Measurements from ENCODE around the gene PCDHGA7. TPM values are rescaled to one million over a fixed set of nuclear protein-coding genes. Genes with fewer than 3 reads are reported as not detected.
"Not testable (repeated sequence)": the region's sequence is repeated elsewhere in the genome, so short reads cannot be mapped to it uniquely, and the experiment has no call there.

PCDHGA7 gene
- total and polyA plus RNA-seq, 10 donors, result 0.18 to 5.4 (median 2.0) TPM

DNA sequence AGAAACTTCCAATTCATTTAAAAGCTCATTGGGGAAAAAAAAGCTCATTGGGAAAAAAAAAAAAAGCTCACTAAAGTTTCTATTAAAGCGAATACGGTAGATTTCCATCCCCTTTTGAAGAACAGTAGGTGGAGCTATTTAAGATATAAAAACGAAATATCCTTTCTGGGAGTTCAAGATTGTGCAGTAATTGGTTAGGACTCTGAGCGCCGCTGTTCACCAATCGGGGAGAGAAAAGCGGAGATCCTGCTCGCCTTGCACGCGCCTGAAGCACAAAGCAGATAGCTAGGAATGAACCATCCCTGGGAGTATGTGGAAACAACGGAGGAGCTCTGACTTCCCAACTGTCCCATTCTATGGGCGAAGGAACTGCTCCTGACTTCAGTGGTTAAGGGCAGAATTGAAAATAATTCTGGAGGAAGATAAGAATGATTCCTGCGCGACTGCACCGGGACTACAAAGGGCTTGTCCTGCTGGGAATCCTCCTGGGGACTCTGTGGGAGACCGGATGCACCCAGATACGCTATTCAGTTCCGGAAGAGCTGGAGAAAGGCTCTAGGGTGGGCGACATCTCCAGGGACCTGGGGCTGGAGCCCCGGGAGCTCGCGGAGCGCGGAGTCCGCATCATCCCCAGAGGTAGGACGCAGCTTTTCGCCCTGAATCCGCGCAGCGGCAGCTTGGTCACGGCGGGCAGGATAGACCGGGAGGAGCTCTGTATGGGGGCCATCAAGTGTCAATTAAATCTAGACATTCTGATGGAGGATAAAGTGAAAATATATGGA lies 48.0 kb downstream of the PCDHGA7 start, which contains the start of gene PCDHGA12:
Gene PCDHGA12, plus strand, starts transcription at position 176 of the 782 bp plus-strand sequence. Its CDS starts 253 bp downstream, at position 429.
- peaks cover 0 to 19% (median 0%) of the 10 kb centered on the region in 6 donors for H3K4me1 ChIP-seq
- no peak for DNase-seq
- intact Hi-C loops (cut with DNase I; ENCODE audit: low total_unique reads), result no loop called here
- peak within 1 kb of the TSS in 1 of 8 donors; percentile 23 for H3K27ac ChIP-seq
- peaks cover 0 to 87% (median 14%) of the 10 kb centered on the region in 7 donors for H3K27me3 ChIP-seq (replicated peaks in 1 of 7)
- H3K4me3 ChIP-seq, result peak within 1 kb of the TSS in 7 of 8 donors; percentile 6 to 58 (median 29)
- H3K36me3 ChIP-seq, result peaks cover 0 to 8% (median 0%) of the 10 kb centered on the region in 6 donors
- TF ChIP-seq POLR2AphosphoS5 (IDR thresholded peaks at IDR 0.05), result no peak
- TF ChIP-seq, protein P1, sequence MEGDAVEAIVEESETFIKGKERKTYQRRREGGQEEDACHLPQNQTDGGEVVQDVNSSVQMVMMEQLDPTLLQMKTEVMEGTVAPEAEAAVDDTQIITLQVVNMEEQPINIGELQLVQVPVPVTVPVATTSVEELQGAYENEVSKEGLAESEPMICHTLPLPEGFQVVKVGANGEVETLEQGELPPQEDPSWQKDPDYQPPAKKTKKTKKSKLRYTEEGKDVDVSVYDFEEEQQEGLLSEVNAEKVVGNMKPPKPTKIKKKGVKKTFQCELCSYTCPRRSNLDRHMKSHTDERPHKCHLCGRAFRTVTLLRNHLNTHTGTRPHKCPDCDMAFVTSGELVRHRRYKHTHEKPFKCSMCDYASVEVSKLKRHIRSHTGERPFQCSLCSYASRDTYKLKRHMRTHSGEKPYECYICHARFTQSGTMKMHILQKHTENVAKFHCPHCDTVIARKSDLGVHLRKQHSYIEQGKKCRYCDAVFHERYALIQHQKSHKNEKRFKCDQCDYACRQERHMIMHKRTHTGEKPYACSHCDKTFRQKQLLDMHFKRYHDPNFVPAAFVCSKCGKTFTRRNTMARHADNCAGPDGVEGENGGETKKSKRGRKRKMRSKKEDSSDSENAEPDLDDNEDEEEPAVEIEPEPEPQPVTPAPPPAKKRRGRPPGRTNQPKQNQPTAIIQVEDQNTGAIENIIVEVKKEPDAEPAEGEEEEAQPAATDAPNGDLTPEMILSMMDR (IDR thresholded peaks at IDR 0.05 in 8 of 11, conservative IDR thresholded peaks at IDR 0.05 in 3 of 11), result peak in 9 of 11 experiments; percentile 19 to 50 (median 37)
- no peak for TF ChIP-seq POLR2A (IDR thresholded peaks at IDR 0.05)
- 10 to 26% (median 12%) methylated on average over 33 of the region's 33 CpGs for WGBS, 5 donors
- H3K9me3 ChIP-seq, result peaks cover 0 to 100% (median 98%) of the 10 kb centered on the region in 8 donors

- H3K4me1 ChIP-seq, result peaks cover 0 to 19% (median 0%) of the 10 kb centered on the region in 6 donors
- no peak overlapping the region for H3K27ac ChIP-seq
- H3K4me3 ChIP-seq, result peak overlapping the region in 7 of 8 donors; percentile 6 to 58 (median 29)
- H3K27me3 ChIP-seq (replicated peaks in 1 of 7), result peaks cover 0 to 79% (median 14%) of the 10 kb centered on the region in 7 donors
- no peak for DNase-seq
- 9 to 22% (median 17%) methylated on average over 16 to 37 of the region's 37 CpGs for WGBS, 5 donors
- H3K36me3 ChIP-seq, result peaks cover 0 to 8% (median 0%) of the 10 kb centered on the region in 6 donors
- intact Hi-C loops (cut with DNase I; ENCODE audit: low total_unique reads), result no loop called here
- H3K9me3 ChIP-seq, result peaks cover 0 to 100% (median 98%) of the 10 kb centered on the region in 8 donors
- TF ChIP-seq, protein P1 (IDR thresholded peaks at IDR 0.05 in 8 of 11, conservative IDR thresholded peaks at IDR 0.05 in 3 of 11), result no peak
- TF ChIP-seq POLR2AphosphoS5 (IDR thresholded peaks at IDR 0.05) (peak in 1 of 3 donors; percentile 37), POLR2A (IDR thresholded peaks at IDR 0.05) (no peak)
Measured at GRCh38 chr5:141431286-141431685, 48.7 kb downstream of the PCDHGA7 start.

GRCh38 chr5:141432308-141432707 lies 49.8 kb downstream of the PCDHGA7 start:
- Histone ChIP-seq H3K4me3 (peak overlapping the region in 1 of 8 donors; percentile 58), H3K27me3 (replicated peaks in 1 of 7) (peaks cover 0 to 69% (median 14%) of the 10 kb centered on the region in 7 donors), H3K4me1 (peaks cover 0 to 19% (median 0%) of the 10 kb centered on the region in 6 donors), H3K9me3 (peaks cover 0 to 100% (median 97%) of the 10 kb centered on the region in 8 donors)
- 32 to 73% (median 43%) methylated on average over 21 to 38 of the region's 38 CpGs for WGBS, 5 donors
- DNase-seq; H3K36me3 ChIP-seq; intact Hi-C loops (cut with DNase I; ENCODE audit: low total_unique reads); H3K27ac ChIP-seq: not testable (repeated sequence)

GRCh38 chr5:141432726-141433125 lies 50.2 kb downstream of the PCDHGA7 start:
- peaks cover 0 to 65% (median 14%) of the 10 kb centered on the region in 7 donors for H3K27me3 ChIP-seq (replicated peaks in 1 of 7)
- H3K36me3 ChIP-seq; intact Hi-C loops (cut with DNase I; ENCODE audit: low total_unique reads); H3K4me3 ChIP-seq; H3K27ac ChIP-seq; DNase-seq: not testable (repeated sequence)
- peaks cover 0 to 19% (median 0%) of the 10 kb centered on the region in 6 donors for H3K4me1 ChIP-seq
- H3K9me3 ChIP-seq, result peaks cover 0 to 100% (median 96%) of the 10 kb centered on the region in 8 donors
- WGBS, 5 donors, result 20 to 36% (median 30%) methylated on average over 11 to 29 of the region's 29 CpGs

DNA sequence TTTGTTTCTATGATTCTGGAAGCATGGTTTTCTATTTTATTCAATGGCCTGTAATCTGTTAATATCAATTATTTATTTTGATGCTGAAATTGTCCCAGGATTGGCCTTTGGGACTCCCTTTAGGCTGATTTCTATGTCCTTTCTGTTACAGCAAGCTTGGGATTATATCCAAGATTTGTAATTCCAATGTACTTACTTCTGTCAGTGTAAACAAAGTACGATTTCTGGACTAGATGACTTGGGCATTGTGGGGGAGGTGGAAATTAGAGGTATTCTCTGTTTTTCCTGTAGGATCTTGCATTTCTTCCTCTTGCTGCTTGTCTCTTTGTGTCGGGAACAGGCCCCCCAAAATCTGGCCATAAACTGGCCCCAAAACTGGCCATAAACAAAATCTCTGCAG lies 51.5 kb downstream of the PCDHGA7 start:
- Histone ChIP-seq H3K27ac (no peak overlapping the region), H3K4me3 (no peak overlapping the region), H3K36me3 (no peaks in the 10 kb centered on the region), H3K27me3 (replicated peaks in 1 of 7) (peaks cover 0 to 52% (median 14%) of the 10 kb centered on the region in 7 donors), H3K9me3 (peaks cover 0 to 98% (median 90%) of the 10 kb centered on the region in 8 donors), H3K4me1 (peaks cover 0 to 19% (median 0%) of the 10 kb centered on the region in 6 donors)
- TF ChIP-seq POLR2AphosphoS5 (IDR thresholded peaks at IDR 0.05), result no peak
- TF ChIP-seq, protein P1 (IDR thresholded peaks at IDR 0.05 in 8 of 11, conservative IDR thresholded peaks at IDR 0.05 in 3 of 11), result no peak
- TF ChIP-seq POLR2A (IDR thresholded peaks at IDR 0.05), result no peak
- intact Hi-C loops (cut with DNase I; ENCODE audit: low total_unique reads), result no loop called here
- 78 to 88% (median 86%) methylated on average over 2 of the region's 2 CpGs for WGBS, 5 donors
- DNase-seq, result no peak

Measured in spleen (tissue), 11 donors.